Adrenal gland (tissue), 5 donors: ENCODE measurements around the gene FAT4.

Source experiments
- CTCF ChIP-seq, 6 experiments: fragments of 450-650 bp in 4 of 6; fragments of 200-600 bp in 2 of 6; sonication (generic) in 1 of 6; IDR thresholded peaks; 1 replicate in 5 of 6; 2 replicates in 1 of 6; pipeline versions ENCODE4 v1.5.1 to v1.8.0; 2016 to 2021; ENCODE audit warnings: antibody characterized with exemption in 6 of 6, mild to moderate bottlenecking in 2 of 6, moderate library complexity in 1 of 6
- POLR2A ChIP-seq, 2 donors: fragments of 450-650 bp; IDR thresholded peaks; one replicate each; pipeline ENCODE4 v1.6.1; 2017; ENCODE audit warnings: antibody characterized with exemption in 2 of 2, mild to moderate bottlenecking in 2 of 2, moderate library complexity in 1 of 2
- donor health status: DM: no; HTN: no; CAD: no.

- TF ChIP-seq CTCF (IDR thresholded peaks at IDR 0.05) (no peak), POLR2A (IDR thresholded peaks at IDR 0.05) (no peak)
Observed at GRCh38 chr4:125268068-125268755, 46.5 kb upstream of the FAT4 start.
